HepG2 (cell line): ENCODE results near the gene EMC8. TPM values are rescaled to one million over a fixed set of nuclear protein-coding genes. Genes with fewer than 3 reads are reported as not detected.
A peak's percentile ranks its signal among the peaks of the same experiment; 100 is the strongest.

Source experiments
- FOXK2 ChIP-seq: fragments of 450-650 bp; IDR thresholded peaks from 2 replicates; pipeline ENCODE4 v1.6.1; 2016
- MTA1 ChIP-seq: sonication (generic); formaldehyde crosslinking; IDR thresholded peaks from 2 replicates; pipeline ENCODE4 v1.4.0; 2020; ENCODE audit warnings: missing genetic modification reagents, mild to moderate bottlenecking, borderline replicate concordance
- NFE2 ChIP-seq: sonication (generic); formaldehyde crosslinking; IDR thresholded peaks from 2 replicates; pipeline ENCODE4 v1.4.0; 2020; ENCODE audit warnings: missing genetic modification reagents
- RXRB ChIP-seq: IDR thresholded peaks from 2 replicates; pipeline ENCODE4 v1.6.1; 2016; ENCODE audit warnings: borderline replicate concordance, missing genetic modification reagents, missing compliant biosample characterization
- TCF7L2 ChIP-seq: IDR thresholded peaks from 2 replicates; pipeline ENCODE4 v1.6.1; 2011; ENCODE audit warnings: mild to moderate bottlenecking, low read depth, low read length, moderate library complexity
- ZNF382 ChIP-seq: sonication (generic); formaldehyde crosslinking; IDR thresholded peaks from 2 replicates; pipeline ENCODE4 v1.5.0; 2020; ENCODE audit warnings: missing genetic modification reagents, mild to moderate bottlenecking, borderline replicate concordance
- ZNF558 ChIP-seq: sonication (generic); formaldehyde crosslinking; IDR thresholded peaks from 2 replicates; pipeline ENCODE4 v1.9.0; 2022; ENCODE audit warnings: mild to moderate bottlenecking, missing genetic modification reagents, borderline replicate concordance
- polyA plus RNA-seq, 8 experiments: library from polyadenylated mRNA; depleted of rRNA in 3 of 8; stranded (reverse) in 7 of 8; unstranded in 1 of 8; fragments of >200 nt; fragmentation: Illumina TruSeq in 4 of 8; extraction: Trizol in 4 of 8; gene quantifications; 2 replicates each; pipeline versions ENCODE4 v1.2.1 to v1.2.3, GENCODE V29; 2011 to 2016; ENCODE audit warnings: low read depth in 4 of 8, missing spikeins in 1 of 8, mixed read lengths in 1 of 8; ENCODE audit not compliant: insufficient read depth in 1 of 8
- total RNA-seq, 5 experiments: library from RNA; depleted of rRNA; stranded (reverse); fragments of >200 nt; fragmentation: Illumina TruSeq; extraction: Trizol; gene quantifications; 2 replicates each; pipeline ENCODE4 v1.2.3, GENCODE V29; 2016; ENCODE audit warnings: low read depth in 1 of 5
- TF ChIP-seq, protein P1 (sequence below): sonication (generic); formaldehyde crosslinking; conservative IDR thresholded peaks from 2 replicates; pipeline ENCODE4 v1.4.0; 2020; ENCODE audit warnings: mild to moderate bottlenecking, missing genetic modification reagents, moderate library complexity
- TF ChIP-seq, protein P2 (sequence below): sonication (generic); formaldehyde crosslinking; conservative IDR thresholded peaks from 2 replicates; pipeline ENCODE4 v1.8.1; 2023; ENCODE audit warnings: missing genetic modification reagents
- TF ChIP-seq, protein P3 (sequence below): sonication (generic); formaldehyde crosslinking; IDR thresholded peaks from 2 replicates; pipeline ENCODE4 v1.5.0; 2020; ENCODE audit warnings: mild to moderate bottlenecking, missing genetic modification reagents, borderline replicate concordance
- TF ChIP-seq, protein P4 (sequence below): IDR thresholded peaks from 2 replicates; pipeline ENCODE4 v1.6.1; 2012; ENCODE audit warnings: inconsistent platforms
- TF ChIP-seq, protein P5 (sequence below), 2 experiments: sonication (generic) in 1 of 2; formaldehyde crosslinking in 1 of 2; IDR thresholded peaks; 2 replicates each; pipeline versions ENCODE4 v1.5.1 to v1.6.1; 2011 to 2020; ENCODE audit warnings: borderline replicate concordance in 1 of 2, low read depth in 1 of 2, low read length in 1 of 2, mild to moderate bottlenecking in 1 of 2, missing genetic modification reagents in 1 of 2, moderate library complexity in 1 of 2

Gene EMC8
- total and polyA plus RNA-seq, 2 of the 13 experiments (the other 11 are each of a cell fraction or from before 2014, with no cell fraction given): 55.0 to 76.0 TPM

DNA sequence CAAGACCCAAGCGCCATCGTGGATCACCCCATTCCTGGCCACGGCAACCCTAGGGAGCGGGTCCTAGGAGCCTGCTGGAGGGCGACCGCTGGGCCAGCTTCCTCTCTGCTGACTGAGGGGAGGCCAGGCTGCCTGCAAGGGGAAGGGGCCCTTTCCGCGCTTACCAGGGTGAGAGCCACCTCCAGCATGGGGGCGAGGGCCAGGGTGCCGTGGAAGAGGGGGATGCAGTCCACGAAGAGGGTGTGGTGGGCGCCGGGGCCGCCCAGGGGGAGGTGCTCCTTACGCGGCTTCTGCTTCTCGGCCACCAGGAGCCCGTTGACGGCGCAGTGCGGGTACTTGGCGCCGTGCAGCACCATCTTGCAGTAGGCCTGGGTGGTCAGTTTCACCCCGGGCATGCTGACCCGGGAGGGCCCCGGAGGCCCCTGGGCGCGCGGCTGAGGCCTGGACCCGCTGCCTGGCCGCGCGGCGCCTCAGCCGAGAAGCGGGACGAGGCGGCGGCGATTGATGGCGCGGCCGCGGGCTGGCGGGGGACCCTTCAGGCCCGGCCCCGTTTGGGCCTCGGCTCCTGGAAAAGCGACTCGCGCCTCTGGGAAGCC lies 345 bp downstream of the EMC8 start (continued):
- TF ChIP-seq, protein P1, sequence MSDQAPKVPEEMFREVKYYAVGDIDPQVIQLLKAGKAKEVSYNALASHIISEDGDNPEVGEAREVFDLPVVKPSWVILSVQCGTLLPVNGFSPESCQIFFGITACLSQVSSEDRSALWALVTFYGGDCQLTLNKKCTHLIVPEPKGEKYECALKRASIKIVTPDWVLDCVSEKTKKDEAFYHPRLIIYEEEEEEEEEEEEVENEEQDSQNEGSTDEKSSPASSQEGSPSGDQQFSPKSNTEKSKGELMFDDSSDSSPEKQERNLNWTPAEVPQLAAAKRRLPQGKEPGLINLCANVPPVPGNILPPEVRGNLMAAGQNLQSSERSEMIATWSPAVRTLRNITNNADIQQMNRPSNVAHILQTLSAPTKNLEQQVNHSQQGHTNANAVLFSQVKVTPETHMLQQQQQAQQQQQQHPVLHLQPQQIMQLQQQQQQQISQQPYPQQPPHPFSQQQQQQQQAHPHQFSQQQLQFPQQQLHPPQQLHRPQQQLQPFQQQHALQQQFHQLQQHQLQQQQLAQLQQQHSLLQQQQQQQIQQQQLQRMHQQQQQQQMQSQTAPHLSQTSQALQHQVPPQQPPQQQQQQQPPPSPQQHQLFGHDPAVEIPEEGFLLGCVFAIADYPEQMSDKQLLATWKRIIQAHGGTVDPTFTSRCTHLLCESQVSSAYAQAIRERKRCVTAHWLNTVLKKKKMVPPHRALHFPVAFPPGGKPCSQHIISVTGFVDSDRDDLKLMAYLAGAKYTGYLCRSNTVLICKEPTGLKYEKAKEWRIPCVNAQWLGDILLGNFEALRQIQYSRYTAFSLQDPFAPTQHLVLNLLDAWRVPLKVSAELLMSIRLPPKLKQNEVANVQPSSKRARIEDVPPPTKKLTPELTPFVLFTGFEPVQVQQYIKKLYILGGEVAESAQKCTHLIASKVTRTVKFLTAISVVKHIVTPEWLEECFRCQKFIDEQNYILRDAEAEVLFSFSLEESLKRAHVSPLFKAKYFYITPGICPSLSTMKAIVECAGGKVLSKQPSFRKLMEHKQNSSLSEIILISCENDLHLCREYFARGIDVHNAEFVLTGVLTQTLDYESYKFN (CRISPR knock-in tag): no peak; the same call in 1 of the 2 replicates
- TF ChIP-seq RXRB (CRISPR knock-in tag) (no peak), FOXK2 (no peak), TCF7L2 (no peak), NFE2 (CRISPR knock-in tag) (no peak), ZNF382 (CRISPR knock-in tag) (no peak), ZNF558 (CRISPR knock-in tag) (peak; percentile 75; the same call in 1 of the 2 replicates), MTA1 (no peak)
- TF ChIP-seq, protein P2, sequence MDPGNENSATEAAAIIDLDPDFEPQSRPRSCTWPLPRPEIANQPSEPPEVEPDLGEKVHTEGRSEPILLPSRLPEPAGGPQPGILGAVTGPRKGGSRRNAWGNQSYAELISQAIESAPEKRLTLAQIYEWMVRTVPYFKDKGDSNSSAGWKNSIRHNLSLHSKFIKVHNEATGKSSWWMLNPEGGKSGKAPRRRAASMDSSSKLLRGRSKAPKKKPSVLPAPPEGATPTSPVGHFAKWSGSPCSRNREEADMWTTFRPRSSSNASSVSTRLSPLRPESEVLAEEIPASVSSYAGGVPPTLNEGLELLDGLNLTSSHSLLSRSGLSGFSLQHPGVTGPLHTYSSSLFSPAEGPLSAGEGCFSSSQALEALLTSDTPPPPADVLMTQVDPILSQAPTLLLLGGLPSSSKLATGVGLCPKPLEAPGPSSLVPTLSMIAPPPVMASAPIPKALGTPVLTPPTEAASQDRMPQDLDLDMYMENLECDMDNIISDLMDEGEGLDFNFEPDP (CRISPR knock-in tag): no peak
- TF ChIP-seq, protein P3, sequence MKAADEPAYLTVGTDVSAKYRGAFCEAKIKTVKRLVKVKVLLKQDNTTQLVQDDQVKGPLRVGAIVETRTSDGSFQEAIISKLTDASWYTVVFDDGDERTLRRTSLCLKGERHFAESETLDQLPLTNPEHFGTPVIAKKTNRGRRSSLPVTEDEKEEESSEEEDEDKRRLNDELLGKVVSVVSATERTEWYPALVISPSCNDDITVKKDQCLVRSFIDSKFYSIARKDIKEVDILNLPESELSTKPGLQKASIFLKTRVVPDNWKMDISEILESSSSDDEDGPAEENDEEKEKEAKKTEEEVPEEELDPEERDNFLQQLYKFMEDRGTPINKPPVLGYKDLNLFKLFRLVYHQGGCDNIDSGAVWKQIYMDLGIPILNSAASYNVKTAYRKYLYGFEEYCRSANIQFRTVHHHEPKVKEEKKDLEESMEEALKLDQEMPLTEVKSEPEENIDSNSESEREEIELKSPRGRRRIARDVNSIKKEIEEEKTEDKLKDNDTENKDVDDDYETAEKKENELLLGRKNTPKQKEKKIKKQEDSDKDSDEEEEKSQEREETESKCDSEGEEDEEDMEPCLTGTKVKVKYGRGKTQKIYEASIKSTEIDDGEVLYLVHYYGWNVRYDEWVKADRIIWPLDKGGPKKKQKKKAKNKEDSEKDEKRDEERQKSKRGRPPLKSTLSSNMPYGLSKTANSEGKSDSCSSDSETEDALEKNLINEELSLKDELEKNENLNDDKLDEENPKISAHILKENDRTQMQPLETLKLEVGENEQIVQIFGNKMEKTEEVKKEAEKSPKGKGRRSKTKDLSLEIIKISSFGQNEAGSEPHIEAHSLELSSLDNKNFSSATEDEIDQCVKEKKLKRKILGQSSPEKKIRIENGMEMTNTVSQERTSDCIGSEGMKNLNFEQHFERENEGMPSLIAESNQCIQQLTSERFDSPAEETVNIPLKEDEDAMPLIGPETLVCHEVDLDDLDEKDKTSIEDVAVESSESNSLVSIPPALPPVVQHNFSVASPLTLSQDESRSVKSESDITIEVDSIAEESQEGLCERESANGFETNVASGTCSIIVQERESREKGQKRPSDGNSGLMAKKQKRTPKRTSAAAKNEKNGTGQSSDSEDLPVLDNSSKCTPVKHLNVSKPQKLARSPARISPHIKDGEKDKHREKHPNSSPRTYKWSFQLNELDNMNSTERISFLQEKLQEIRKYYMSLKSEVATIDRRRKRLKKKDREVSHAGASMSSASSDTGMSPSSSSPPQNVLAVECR (CRISPR knock-in tag): no peak
- TF ChIP-seq, protein P4, sequence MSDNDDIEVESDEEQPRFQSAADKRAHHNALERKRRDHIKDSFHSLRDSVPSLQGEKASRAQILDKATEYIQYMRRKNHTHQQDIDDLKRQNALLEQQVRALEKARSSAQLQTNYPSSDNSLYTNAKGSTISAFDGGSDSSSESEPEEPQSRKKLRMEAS: peak; percentile 31; the same call in 1 of the 2 replicates
- TF ChIP-seq, protein P5, sequence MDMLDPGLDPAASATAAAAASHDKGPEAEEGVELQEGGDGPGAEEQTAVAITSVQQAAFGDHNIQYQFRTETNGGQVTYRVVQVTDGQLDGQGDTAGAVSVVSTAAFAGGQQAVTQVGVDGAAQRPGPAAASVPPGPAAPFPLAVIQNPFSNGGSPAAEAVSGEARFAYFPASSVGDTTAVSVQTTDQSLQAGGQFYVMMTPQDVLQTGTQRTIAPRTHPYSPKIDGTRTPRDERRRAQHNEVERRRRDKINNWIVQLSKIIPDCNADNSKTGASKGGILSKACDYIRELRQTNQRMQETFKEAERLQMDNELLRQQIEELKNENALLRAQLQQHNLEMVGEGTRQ (IDR thresholded peaks at IDR 0.05; ENCODE audit: low read depth, low read length): no peak
- TF ChIP-seq, protein P5 (CRISPR knock-in tag; IDR thresholded peaks at IDR 0.05; ENCODE audit: borderline replicate concordance): no peak
